NCI-H2227 treated with DMSO at 0.1 percent for 48 hours (cell line): ENCODE measurements around the gene STAT4.

Source experiments
- DNase-seq: peaks from one replicate; lab custom pipeline; 2025; lab: John Stamatoyannopoulos, UW

STAT4 gene

GRCh38 chr2:191081411-191082155, 69.2 kb downstream of the STAT4 start:
- DNase-seq: no peak

GRCh38 chr2:191078165-191078867, 72.5 kb downstream of the STAT4 start:
- no peak for DNase-seq

GRCh38 chr2:191070276-191070675, 80.5 kb downstream of the STAT4 start:
- no peak for DNase-seq

GRCh38 chr2:191069606-191070005, 81.2 kb downstream of the STAT4 start:
- no peak for DNase-seq

- no peak for DNase-seq
Observed at GRCh38 chr2:191066919-191067233, 83.9 kb downstream of the STAT4 start.

GRCh38 chr2:191066197-191066918, 84.4 kb downstream of the STAT4 start:
- no peak for DNase-seq

GRCh38 chr2:191065785-191066184, 85.0 kb downstream of the STAT4 start:
- DNase-seq: no peak

GRCh38 chr2:191064590-191064989, 86.2 kb downstream of the STAT4 start:
- no peak for DNase-seq

GRCh38 chr2:191063584-191063983, 87.2 kb downstream of the STAT4 start:
- no peak for DNase-seq

GRCh38 chr2:191061381-191061980, 89.3 kb downstream of the STAT4 start:
- no peak for DNase-seq

GRCh38 chr2:191059308-191059707, 91.5 kb downstream of the STAT4 start:
- DNase-seq: no peak

- DNase-seq: no peak
Observed at GRCh38 chr2:191056228-191056627, 94.6 kb downstream of the STAT4 start.

- no peak for DNase-seq
Observed at GRCh38 chr2:191053256-191053655, 97.5 kb downstream of the STAT4 start.

- peak; percentile 79 for DNase-seq
Observed at GRCh38 chr2:191051825-191052778, 98.7 kb downstream of the STAT4 start.

GRCh38 chr2:191051177-191051576, 99.6 kb downstream of the STAT4 start:
- no peak for DNase-seq

GRCh38 chr2:191050640-191050987, 100.2 kb downstream of the STAT4 start:
- DNase-seq: no peak

GRCh38 chr2:191049728-191050639, 100.8 kb downstream of the STAT4 start:
- DNase-seq: peak; percentile 71

GRCh38 chr2:191048073-191048472, 102.7 kb downstream of the STAT4 start:
- no peak for DNase-seq

- DNase-seq: no peak
Observed at GRCh38 chr2:191045141-191045540, 105.7 kb downstream of the STAT4 start.

GRCh38 chr2:191043438-191043837, 107.4 kb downstream of the STAT4 start:
- DNase-seq: no peak
